Prostate gland (tissue), 2 donors: Measurements from ENCODE around the gene TKT. TPM values are rescaled to one million over a fixed set of nuclear protein-coding genes. Genes with fewer than 3 reads are reported as not detected.

Experiments
- DNase-seq: peaks from one replicate; pipeline ENCODE4 v3.0.0-alpha.2; 2019; ENCODE audit warnings: low spot score
- H3K27ac ChIP-seq, 2 donors: fragments of 200-600 bp; sonication (generic); 2 replicates each; pipeline ENCODE4 v1.5.1; 2017 to 2019
- H3K27me3 ChIP-seq: fragments of 200-600 bp; sonication (generic); replicated peaks from 2 replicates; pipeline ENCODE4 v1.5.1; 2019; ENCODE audit not compliant: insufficient read depth
- H3K36me3 ChIP-seq, 2 donors: fragments of 200-600 bp; sonication (generic); 1 replicate in 1 of 2; 2 replicates in 1 of 2; pipeline versions ENCODE4 v1.5.1 to v1.8.1; 2017 to 2019
- H3K4me1 ChIP-seq: fragments of 200-600 bp; sonication (generic); replicated peaks from 2 replicates; pipeline ENCODE4 v1.5.1; 2019
- H3K4me3 ChIP-seq, 2 donors: fragments of 200-600 bp; sonication (generic); 2 replicates each; pipeline ENCODE4 v1.5.1; 2017 to 2019
- H3K9me3 ChIP-seq: fragments of 200-600 bp; sonication (generic); 2 replicates; pipeline ENCODE4 v1.5.1; 2017
- POLR2A ChIP-seq: fragments of 450-650 bp; IDR thresholded peaks from one replicate; pipeline ENCODE4 v1.6.1; 2016; ENCODE audit warnings: antibody characterized with exemption, mild to moderate bottlenecking
- POLR2AphosphoS5 ChIP-seq: sonication (generic); formaldehyde crosslinking; IDR thresholded peaks from one replicate; pipeline ENCODE4 v1.6.1; 2017; ENCODE audit warnings: antibody characterized with exemption
- WGBS: methylation state at CpG from one replicate; pipeline ENCODE4 v1.1.5; 2018; 5-methylcytosine and 5-hydroxymethylcytosine counted together
- intact Hi-C: fragments of 100-400 bp; cut with DNase I; formaldehyde crosslinking; loops from one replicate; pipeline ENCODE4 v1.14.2; 2022
- total RNA-seq, 2 donors: library from RNA; depleted of rRNA; stranded (reverse); fragments of >200 nt; gene quantifications; one replicate each; pipeline ENCODE4 v1.1.0, GENCODE V29; 2016
- TF ChIP-seq, protein P1 (sequence below), 4 experiments: fragments of 200-600 bp in 2 of 4; fragments of 450-650 bp in 2 of 4; sonication (generic) in 2 of 4; IDR thresholded peaks; 1 replicate in 3 of 4; 2 replicates in 1 of 4; pipeline ENCODE4 v1.5.1; 2016 to 2019; ENCODE audit warnings: antibody characterized with exemption in 4 of 4, mild to moderate bottlenecking in 2 of 4, moderate library complexity in 2 of 4

Gene TKT
- total RNA-seq, 2 donors from 2014 or later, result 187 to 226 TPM

DNA sequence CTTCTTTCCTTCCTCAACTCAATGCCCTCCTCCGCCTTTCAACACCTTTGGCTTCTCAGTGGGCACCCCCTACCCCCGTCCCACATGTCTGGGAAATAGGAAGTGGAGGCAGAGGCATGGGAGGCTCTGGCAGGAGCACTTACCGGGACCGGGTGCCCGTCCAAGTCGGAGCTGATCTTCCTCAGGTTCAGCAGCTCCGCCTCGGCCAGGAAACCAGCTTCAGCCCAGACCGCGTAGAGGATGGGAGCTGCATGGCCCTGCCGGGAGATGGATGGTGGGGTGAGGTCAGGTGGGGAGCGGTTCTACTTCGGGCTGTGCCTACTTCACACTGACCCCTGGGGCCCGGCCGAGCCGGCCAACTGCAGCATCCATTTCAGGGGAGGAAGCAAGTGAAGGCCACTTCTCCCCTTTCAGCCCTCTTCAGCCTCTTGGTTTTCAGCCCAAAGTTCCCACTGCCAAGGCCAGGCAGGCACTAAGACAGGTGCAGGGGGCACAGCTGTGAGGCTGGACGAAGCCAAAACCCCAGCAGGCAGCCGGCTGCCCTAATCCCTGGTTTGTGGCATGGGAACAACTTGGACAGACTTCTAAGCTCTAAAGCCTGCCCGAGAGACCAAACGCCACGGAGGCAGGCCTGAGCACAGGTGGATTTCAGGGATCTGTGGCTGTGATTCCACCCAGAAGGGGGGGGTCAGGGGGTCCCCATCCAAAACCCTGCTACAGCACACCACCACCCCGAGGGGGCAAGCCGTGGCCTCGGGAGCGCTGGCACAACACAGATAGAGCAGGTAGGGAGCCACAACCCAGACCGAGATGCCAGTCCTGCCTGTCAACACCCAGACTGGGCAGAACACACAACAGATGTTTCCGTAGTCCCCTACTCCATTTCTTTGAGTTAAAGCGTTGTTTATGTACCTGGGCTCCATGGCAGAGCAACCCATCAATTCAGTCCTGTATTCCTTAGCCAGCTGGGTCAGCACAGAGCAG, 14.5 kb downstream of the TKT start:
- intact Hi-C loops, result no loop called here
- TF ChIP-seq, protein P1, sequence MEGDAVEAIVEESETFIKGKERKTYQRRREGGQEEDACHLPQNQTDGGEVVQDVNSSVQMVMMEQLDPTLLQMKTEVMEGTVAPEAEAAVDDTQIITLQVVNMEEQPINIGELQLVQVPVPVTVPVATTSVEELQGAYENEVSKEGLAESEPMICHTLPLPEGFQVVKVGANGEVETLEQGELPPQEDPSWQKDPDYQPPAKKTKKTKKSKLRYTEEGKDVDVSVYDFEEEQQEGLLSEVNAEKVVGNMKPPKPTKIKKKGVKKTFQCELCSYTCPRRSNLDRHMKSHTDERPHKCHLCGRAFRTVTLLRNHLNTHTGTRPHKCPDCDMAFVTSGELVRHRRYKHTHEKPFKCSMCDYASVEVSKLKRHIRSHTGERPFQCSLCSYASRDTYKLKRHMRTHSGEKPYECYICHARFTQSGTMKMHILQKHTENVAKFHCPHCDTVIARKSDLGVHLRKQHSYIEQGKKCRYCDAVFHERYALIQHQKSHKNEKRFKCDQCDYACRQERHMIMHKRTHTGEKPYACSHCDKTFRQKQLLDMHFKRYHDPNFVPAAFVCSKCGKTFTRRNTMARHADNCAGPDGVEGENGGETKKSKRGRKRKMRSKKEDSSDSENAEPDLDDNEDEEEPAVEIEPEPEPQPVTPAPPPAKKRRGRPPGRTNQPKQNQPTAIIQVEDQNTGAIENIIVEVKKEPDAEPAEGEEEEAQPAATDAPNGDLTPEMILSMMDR (IDR thresholded peaks at IDR 0.05), result no peak
- TF ChIP-seq POLR2AphosphoS5, result no peak
- TF ChIP-seq POLR2A, result no peak
- H3K27me3 ChIP-seq, result no peaks in the 10 kb centered on the region

GRCh38 chr3:53239800-53240199, 16.0 kb downstream of the TKT start:
- WGBS, result 83% methylated on average over 5 of the region's 5 CpGs
- Histone ChIP-seq H3K27ac (no peak overlapping the region), H3K9me3 (no peaks in the 10 kb centered on the region), H3K27me3 (no peaks in the 10 kb centered on the region), H3K4me3 (no peak overlapping the region), H3K4me1 (peaks cover 16% of the 10 kb centered on the region), H3K36me3 (peaks cover 4 to 15% of the 10 kb centered on the region in 2 donors)
- DNase-seq, result no peak
- TF ChIP-seq POLR2AphosphoS5 (no peak), POLR2A (no peak)
- TF ChIP-seq, protein P1 (IDR thresholded peaks at IDR 0.05), result no peak
- intact Hi-C loops, result no loop called here

More for the DNA sequence above, 14.5 kb downstream of the TKT start:
- H3K9me3 ChIP-seq, result no peaks in the 10 kb centered on the region
- WGBS, result 82% methylated on average over 28 of the region's 28 CpGs
- DNase-seq, result no peak
- H3K4me3 ChIP-seq, result no peak overlapping the region
- peaks cover 13% of the 10 kb centered on the region for H3K4me1 ChIP-seq
- no peak overlapping the region for H3K27ac ChIP-seq
- peaks cover 4 to 13% of the 10 kb centered on the region in 2 donors for H3K36me3 ChIP-seq

GRCh38 chr3:53238886-53239285, 16.9 kb downstream of the TKT start:
- Histone ChIP-seq H3K27me3 (no peaks in the 10 kb centered on the region), H3K4me1 (peaks cover 16% of the 10 kb centered on the region), H3K9me3 (no peaks in the 10 kb centered on the region), H3K4me3 (no peak overlapping the region), H3K36me3 (peaks cover 4 to 24% of the 10 kb centered on the region in 2 donors), H3K27ac (peak overlapping the region; percentile 1 to 23)
- intact Hi-C loops, result no loop called here
- no peak for DNase-seq
- TF ChIP-seq POLR2AphosphoS5 (no peak), POLR2A (no peak)
- TF ChIP-seq, protein P1 (IDR thresholded peaks at IDR 0.05), result no peak
- WGBS, result 87% methylated on average over 4 of the region's 4 CpGs

DNA sequence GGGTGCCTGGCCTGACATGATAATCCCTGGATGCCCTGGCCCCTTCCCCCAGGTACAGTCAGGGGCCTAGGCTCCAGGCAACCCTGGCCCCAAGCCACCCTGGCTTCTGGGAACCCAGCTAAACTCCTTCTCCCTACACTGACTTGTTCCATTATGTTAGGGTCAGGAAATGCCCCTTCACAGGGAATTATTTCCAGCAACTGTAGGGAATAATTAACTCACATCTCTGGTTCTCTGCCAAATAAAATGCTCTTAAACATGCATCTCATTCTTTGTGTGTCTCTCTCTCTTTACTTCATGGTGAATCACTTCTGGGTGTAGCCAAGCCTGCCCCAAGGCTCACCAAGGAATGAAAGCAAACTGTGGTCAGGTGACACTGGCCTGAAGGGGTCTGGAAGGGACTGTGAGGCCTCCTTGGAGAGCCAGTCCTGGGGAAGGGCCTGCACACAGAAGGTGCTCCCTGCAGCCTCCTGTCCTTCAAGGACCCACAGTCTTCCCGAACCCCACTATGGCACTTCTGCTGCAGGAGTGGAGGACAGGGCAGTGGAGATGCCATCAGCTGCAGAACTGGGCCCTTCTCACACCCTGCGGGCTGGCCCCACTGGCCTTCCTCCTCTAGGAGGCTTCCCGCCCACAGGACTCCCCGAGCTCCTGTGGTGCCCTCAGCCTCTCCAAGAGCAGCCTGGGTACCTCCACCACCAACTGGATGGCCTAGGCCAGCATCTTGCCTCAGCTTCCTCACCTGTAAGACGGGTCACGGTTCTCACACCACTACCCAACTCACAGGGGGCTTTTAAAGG, 17.6 kb downstream of the TKT start:
- H3K27ac ChIP-seq, result peak overlapping the region; percentile 1 to 23

More for the DNA sequence above, 17.6 kb downstream of the TKT start:
- Histone ChIP-seq H3K4me3 (no peak overlapping the region), H3K27me3 (no peaks in the 10 kb centered on the region), H3K36me3 (peaks cover 4 to 31% of the 10 kb centered on the region in 2 donors), H3K9me3 (no peaks in the 10 kb centered on the region), H3K4me1 (peaks cover 16% of the 10 kb centered on the region)
- DNase-seq, result peak; percentile 40
- intact Hi-C loops, result no loop called here
- TF ChIP-seq, protein P1 (IDR thresholded peaks at IDR 0.05), result no peak
- TF ChIP-seq POLR2AphosphoS5, result peak; percentile 76
- 85% methylated on average over 6 of the region's 6 CpGs for whole genome bisulfite sequencing
